DND-41 (cell line): ENCODE measurements around the gene SH3GLB2.

Experiments
- ATAC-seq: fragments of 200-7000 bp; cut with Tn5 transposase; 3 replicates; pipeline ENCODE4 v1.9.1; 2021; ENCODE audit warnings: low read depth; ENCODE audit not compliant: insufficient read depth
- DNase-seq: peaks from one replicate; pipeline ENCODE4 v3.0.0-alpha.2; 2020
- H2AFZ ChIP-seq: 2 replicates; pipeline ENCODE4 v1.6.0; 2012; ENCODE audit warnings: low read depth, low read length
- H3K27ac ChIP-seq: 2 replicates; pipeline ENCODE4 v1.5.1; 2012; ENCODE audit warnings: low read length, inconsistent platforms
- H3K27me3 ChIP-seq: fragments of 200-600 bp; sonication (generic); 2 replicates; pipeline ENCODE4 v1.6.0; 2012; ENCODE audit warnings: low read length, mild to moderate bottlenecking, inconsistent platforms; ENCODE audit not compliant: insufficient read depth, poor library complexity
- H3K36me3 ChIP-seq: 2 replicates; pipeline ENCODE4 v1.5.1; 2012; ENCODE audit warnings: low read length, inconsistent platforms; ENCODE audit not compliant: insufficient read depth
- H3K4me1 ChIP-seq: 2 replicates; pipeline ENCODE4 v1.5.1; 2012; ENCODE audit warnings: mild to moderate bottlenecking, low read length; ENCODE audit not compliant: insufficient read depth
- H3K4me2 ChIP-seq: 2 replicates; pipeline ENCODE4 v1.6.0; 2012; ENCODE audit warnings: mild to moderate bottlenecking, moderate library complexity, low read length, inconsistent platforms; ENCODE audit not compliant: insufficient read depth
- H3K4me3 ChIP-seq, 2 experiments: fragments of 200-600 bp in 1 of 2; shearing (Covaris generic) in 1 of 2; 2 replicates each; pipeline ENCODE4 v1.5.1; 2012 to 2016; ENCODE audit warnings: inconsistent platforms in 2 of 2, low read length in 2 of 2, mild to moderate bottlenecking in 2 of 2, low read depth in 1 of 2, moderate library complexity in 1 of 2
- H3K79me2 ChIP-seq: 2 replicates; pipeline ENCODE4 v1.6.0; 2012; ENCODE audit warnings: low read length, inconsistent platforms; ENCODE audit not compliant: insufficient read depth
- H3K9ac ChIP-seq: 2 replicates; pipeline ENCODE4 v1.6.0; 2012; ENCODE audit warnings: low read depth, mild to moderate bottlenecking, inconsistent platforms, low read length, moderate library complexity
- H3K9me3 ChIP-seq: 2 replicates; pipeline ENCODE4 v1.5.1; 2012; ENCODE audit warnings: low read length, moderate library complexity, mild to moderate bottlenecking, inconsistent platforms; ENCODE audit not compliant: insufficient read depth, severe bottlenecking
- H4K20me1 ChIP-seq: 2 replicates; pipeline ENCODE4 v1.6.0; 2012; ENCODE audit warnings: low read length; ENCODE audit not compliant: insufficient read depth
- EZH2 ChIP-seq: IDR thresholded peaks from 3 replicates; pipeline ENCODE4 v1.6.1; 2012; ENCODE audit warnings: borderline replicate concordance, low read depth, mild to moderate bottlenecking, moderate library complexity, low read length, inconsistent platforms; ENCODE audit not compliant: severe bottlenecking
- TF ChIP-seq, protein P1 (sequence below): IDR thresholded peaks from 2 replicates; pipeline ENCODE4 v1.5.1; 2012; ENCODE audit warnings: borderline replicate concordance, low read length, moderate library complexity, mild to moderate bottlenecking; ENCODE audit not compliant: poor library complexity, severe bottlenecking; ENCODE audit errors: extremely low read depth

The SH3GLB2 gene

DNA sequence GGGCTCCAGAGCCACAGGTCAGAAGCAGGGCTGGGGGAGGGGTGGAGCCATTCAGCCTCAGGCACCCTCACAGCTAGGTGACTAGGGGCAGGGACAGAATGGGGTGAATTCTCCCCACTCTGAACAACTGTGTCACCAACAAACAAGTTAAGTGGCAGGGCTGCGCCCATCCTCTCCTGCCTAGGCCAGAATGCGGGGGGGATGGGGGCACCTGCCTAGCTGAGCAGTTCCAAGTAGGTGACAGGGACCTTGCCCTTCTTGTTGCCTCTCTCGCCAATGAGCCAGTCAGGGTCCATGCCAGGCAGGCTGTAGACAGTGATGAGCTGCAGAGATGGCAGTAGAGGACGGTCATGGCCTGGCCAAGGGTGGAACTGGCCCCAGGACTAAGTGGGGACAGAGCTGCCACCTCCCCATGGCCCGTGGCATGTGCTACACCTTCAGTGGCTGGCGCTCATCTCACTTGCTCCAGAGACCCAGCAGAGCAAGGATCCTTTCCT, 19.6 kb downstream of the SH3GLB2 start:
- H4K20me1 ChIP-seq: peaks cover 4% of the 10 kb centered on the region
- TF ChIP-seq EZH2: no peak
- TF ChIP-seq, protein P1, sequence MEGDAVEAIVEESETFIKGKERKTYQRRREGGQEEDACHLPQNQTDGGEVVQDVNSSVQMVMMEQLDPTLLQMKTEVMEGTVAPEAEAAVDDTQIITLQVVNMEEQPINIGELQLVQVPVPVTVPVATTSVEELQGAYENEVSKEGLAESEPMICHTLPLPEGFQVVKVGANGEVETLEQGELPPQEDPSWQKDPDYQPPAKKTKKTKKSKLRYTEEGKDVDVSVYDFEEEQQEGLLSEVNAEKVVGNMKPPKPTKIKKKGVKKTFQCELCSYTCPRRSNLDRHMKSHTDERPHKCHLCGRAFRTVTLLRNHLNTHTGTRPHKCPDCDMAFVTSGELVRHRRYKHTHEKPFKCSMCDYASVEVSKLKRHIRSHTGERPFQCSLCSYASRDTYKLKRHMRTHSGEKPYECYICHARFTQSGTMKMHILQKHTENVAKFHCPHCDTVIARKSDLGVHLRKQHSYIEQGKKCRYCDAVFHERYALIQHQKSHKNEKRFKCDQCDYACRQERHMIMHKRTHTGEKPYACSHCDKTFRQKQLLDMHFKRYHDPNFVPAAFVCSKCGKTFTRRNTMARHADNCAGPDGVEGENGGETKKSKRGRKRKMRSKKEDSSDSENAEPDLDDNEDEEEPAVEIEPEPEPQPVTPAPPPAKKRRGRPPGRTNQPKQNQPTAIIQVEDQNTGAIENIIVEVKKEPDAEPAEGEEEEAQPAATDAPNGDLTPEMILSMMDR: no peak
- no peaks in the 10 kb centered on the region for H3K9me3 ChIP-seq
- DNase-seq (no peak), ATAC-seq (no peak)
- H3K27me3 ChIP-seq: no peaks in the 10 kb centered on the region
- no peak overlapping the region for H3K27ac ChIP-seq
- no peak overlapping the region for H3K4me3 ChIP-seq
- H3K4me1 ChIP-seq: no peaks in the 10 kb centered on the region
- H3K9ac ChIP-seq: no peak overlapping the region
- H2AFZ ChIP-seq: no peak overlapping the region
- no peak overlapping the region for H3K4me2 ChIP-seq
- H3K79me2 ChIP-seq: no peaks in the 10 kb centered on the region
- H3K36me3 ChIP-seq: peaks cover 83% of the 10 kb centered on the region

DNA sequence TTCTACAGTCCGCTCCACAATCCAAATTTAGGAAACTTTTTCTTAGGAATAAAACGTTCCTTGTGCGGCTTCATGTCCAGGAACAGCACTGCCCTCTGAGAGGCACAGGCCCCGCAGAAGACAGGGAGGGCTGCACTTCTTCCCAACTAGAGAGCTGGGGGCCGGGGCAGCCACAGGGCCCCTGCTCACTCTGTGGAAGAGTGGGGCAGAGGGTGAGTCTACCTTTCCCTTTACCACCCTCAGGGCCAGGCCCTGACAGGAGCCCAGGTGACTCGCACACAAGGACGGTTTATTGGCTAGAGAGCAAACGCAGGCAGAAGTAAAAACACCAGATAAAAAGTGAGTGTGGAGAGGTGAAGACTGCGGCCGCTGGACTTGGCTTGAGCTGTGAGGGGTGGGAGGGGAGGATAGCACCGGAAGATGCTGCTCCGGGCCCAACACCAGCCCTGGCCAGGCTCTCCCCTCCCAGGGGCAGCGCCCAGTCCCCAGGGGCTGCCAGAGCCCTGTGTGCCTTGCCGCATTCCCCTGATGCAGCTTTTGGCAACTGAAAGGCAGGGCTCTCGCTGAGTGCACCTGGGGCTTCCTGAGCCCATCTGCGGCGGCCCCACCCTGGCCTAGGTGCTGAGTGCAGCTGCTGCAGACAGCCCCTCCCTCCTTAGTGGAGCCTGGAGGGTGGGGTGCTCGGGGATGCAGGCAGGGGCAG, 20.2 kb downstream of the SH3GLB2 start:
- H3K36me3 ChIP-seq: peaks cover 83% of the 10 kb centered on the region
- no peaks in the 10 kb centered on the region for H3K27me3 ChIP-seq
- no peak overlapping the region for H3K27ac ChIP-seq
- peaks cover 7% of the 10 kb centered on the region for H4K20me1 ChIP-seq
- H3K9ac ChIP-seq: no peak overlapping the region
- H3K79me2 ChIP-seq: no peaks in the 10 kb centered on the region
- no peak overlapping the region for H2AFZ ChIP-seq
- no peaks in the 10 kb centered on the region for H3K4me1 ChIP-seq
- H3K4me2 ChIP-seq: no peak overlapping the region
- TF ChIP-seq, protein P1: no peak
- TF ChIP-seq EZH2: no peak
- no peak for ATAC-seq
- no peaks in the 10 kb centered on the region for H3K9me3 ChIP-seq
- no peak overlapping the region for H3K4me3 ChIP-seq
- DNase-seq: no peak

- peaks cover 84% of the 10 kb centered on the region for H3K36me3 ChIP-seq
- H4K20me1 ChIP-seq: peaks cover 7% of the 10 kb centered on the region
- H2AFZ ChIP-seq: no peak overlapping the region
- no peak for ATAC-seq
- H3K4me2 ChIP-seq: no peak overlapping the region
- TF ChIP-seq EZH2: no peak
- TF ChIP-seq, protein P1: no peak
- H3K27ac ChIP-seq: no peak overlapping the region
- H3K9ac ChIP-seq: no peak overlapping the region
- H3K4me3 ChIP-seq: no peak overlapping the region
- DNase-seq: no peak
- H3K79me2 ChIP-seq: no peaks in the 10 kb centered on the region
- H3K4me1 ChIP-seq: no peaks in the 10 kb centered on the region
- no peaks in the 10 kb centered on the region for H3K9me3 ChIP-seq
- H3K27me3 ChIP-seq: no peaks in the 10 kb centered on the region
Measured at GRCh38 chr9:129007035-129007765, 20.9 kb downstream of the SH3GLB2 start.
